ENCODE measurements around the gene TADA2B. TPM values are rescaled to one million over a fixed set of nuclear protein-coding genes. Genes with fewer than 3 reads are reported as not detected.
A peak's percentile ranks its signal among the peaks of the same experiment; 100 is the strongest.

The TADA2B gene
- total and polyA plus RNA-seq, 2 experiments from 2014 or later = 3.6 to 11.4 TPM

- no peak for DNase-seq (ENCODE audit: low spot score)
- peak overlapping the region; percentile 92 for H3K4me3 Mint-ChIP-seq
- Histone ChIP-seq H3K4me3 (peak overlapping the region; percentile 72), H3K36me3 (ENCODE audit: insufficient read depth) (peaks cover 8% of the 10 kb centered on the region; the same call in 1 of the 2 replicates), H3K9me2 (ENCODE audit: insufficient read depth) (no peaks in the 10 kb centered on the region), H3K4me2 (peak overlapping the region; percentile 89), H3K4me1 (ENCODE audit: insufficient read depth) (peaks cover 20% of the 10 kb centered on the region; the same call in 1 of the 2 replicates), H3K27ac (ENCODE audit: low read depth) (no peak overlapping the region), H4K20me1 (replicated peaks; ENCODE audit: insufficient read depth) (peaks cover 32% of the 10 kb centered on the region), H3K79me2 (replicated peaks; ENCODE audit: insufficient read depth) (peaks cover 41% of the 10 kb centered on the region), H3F3A (replicated peaks; ENCODE audit: low read depth) (no peaks in the 10 kb centered on the region), H2AFZ (peak overlapping the region; percentile 90), H3K27me3 (ENCODE audit: insufficient read depth) (peaks cover 21% of the 10 kb centered on the region)
- peak; percentile 69 for ATAC-seq
- TF ChIP-seq POLR2AphosphoS5 (IDR thresholded peaks at IDR 0.05; ENCODE audit: low read depth) = peak; percentile 73
- no peak for TF ChIP-seq CREB1 (CRISPR knock-in tag; IDR thresholded peaks at IDR 0.05; ENCODE audit: low read depth)
- no peak for TF ChIP-seq JUNB (IDR thresholded peaks at IDR 0.05; ENCODE audit: unreplicated experiment)
- no peak for TF ChIP-seq ZNF114 (CRISPR knock-in tag; IDR thresholded peaks at IDR 0.05)
- no peak for TF ChIP-seq EZH2 (IDR thresholded peaks at IDR 0.05; ENCODE audit: low read depth, unreplicated experiment)
- TF ChIP-seq, protein P1, sequence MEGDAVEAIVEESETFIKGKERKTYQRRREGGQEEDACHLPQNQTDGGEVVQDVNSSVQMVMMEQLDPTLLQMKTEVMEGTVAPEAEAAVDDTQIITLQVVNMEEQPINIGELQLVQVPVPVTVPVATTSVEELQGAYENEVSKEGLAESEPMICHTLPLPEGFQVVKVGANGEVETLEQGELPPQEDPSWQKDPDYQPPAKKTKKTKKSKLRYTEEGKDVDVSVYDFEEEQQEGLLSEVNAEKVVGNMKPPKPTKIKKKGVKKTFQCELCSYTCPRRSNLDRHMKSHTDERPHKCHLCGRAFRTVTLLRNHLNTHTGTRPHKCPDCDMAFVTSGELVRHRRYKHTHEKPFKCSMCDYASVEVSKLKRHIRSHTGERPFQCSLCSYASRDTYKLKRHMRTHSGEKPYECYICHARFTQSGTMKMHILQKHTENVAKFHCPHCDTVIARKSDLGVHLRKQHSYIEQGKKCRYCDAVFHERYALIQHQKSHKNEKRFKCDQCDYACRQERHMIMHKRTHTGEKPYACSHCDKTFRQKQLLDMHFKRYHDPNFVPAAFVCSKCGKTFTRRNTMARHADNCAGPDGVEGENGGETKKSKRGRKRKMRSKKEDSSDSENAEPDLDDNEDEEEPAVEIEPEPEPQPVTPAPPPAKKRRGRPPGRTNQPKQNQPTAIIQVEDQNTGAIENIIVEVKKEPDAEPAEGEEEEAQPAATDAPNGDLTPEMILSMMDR (conservative IDR thresholded peaks at IDR 0.05; ENCODE audit: low read depth in 2 of 2) = no peak
- TF ChIP-seq ZNF462 (CRISPR knock-in tag; IDR thresholded peaks at IDR 0.05) = no peak
- TF ChIP-seq ZNF331 (CRISPR knock-in tag; IDR thresholded peaks at IDR 0.05; ENCODE audit: low read depth) = no peak
- no peak for TF ChIP-seq ETS1 (IDR thresholded peaks at IDR 0.05)
- TF ChIP-seq, protein P2, sequence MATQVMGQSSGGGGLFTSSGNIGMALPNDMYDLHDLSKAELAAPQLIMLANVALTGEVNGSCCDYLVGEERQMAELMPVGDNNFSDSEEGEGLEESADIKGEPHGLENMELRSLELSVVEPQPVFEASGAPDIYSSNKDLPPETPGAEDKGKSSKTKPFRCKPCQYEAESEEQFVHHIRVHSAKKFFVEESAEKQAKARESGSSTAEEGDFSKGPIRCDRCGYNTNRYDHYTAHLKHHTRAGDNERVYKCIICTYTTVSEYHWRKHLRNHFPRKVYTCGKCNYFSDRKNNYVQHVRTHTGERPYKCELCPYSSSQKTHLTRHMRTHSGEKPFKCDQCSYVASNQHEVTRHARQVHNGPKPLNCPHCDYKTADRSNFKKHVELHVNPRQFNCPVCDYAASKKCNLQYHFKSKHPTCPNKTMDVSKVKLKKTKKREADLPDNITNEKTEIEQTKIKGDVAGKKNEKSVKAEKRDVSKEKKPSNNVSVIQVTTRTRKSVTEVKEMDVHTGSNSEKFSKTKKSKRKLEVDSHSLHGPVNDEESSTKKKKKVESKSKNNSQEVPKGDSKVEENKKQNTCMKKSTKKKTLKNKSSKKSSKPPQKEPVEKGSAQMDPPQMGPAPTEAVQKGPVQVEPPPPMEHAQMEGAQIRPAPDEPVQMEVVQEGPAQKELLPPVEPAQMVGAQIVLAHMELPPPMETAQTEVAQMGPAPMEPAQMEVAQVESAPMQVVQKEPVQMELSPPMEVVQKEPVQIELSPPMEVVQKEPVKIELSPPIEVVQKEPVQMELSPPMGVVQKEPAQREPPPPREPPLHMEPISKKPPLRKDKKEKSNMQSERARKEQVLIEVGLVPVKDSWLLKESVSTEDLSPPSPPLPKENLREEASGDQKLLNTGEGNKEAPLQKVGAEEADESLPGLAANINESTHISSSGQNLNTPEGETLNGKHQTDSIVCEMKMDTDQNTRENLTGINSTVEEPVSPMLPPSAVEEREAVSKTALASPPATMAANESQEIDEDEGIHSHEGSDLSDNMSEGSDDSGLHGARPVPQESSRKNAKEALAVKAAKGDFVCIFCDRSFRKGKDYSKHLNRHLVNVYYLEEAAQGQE (IDR thresholded peaks at IDR 0.05; ENCODE audit: unreplicated experiment) = peak; percentile 9
- TF ChIP-seq NANOG (IDR thresholded peaks at IDR 0.05; ENCODE audit: borderline replicate concordance) = no peak
- TF ChIP-seq STAT1 (IDR thresholded peaks at IDR 0.05; ENCODE audit: unreplicated experiment) = no peak
- H3K4me1 Mint-ChIP-seq = peaks cover 20% of the 10 kb centered on the region
- peak overlapping the region; percentile 39; the same call in 1 of the 2 replicates for H3K27ac Mint-ChIP-seq
- peaks cover 15% of the 10 kb centered on the region for H3K27me3 Mint-ChIP-seq (ENCODE audit: insufficient read depth, low read depth, poor library complexity)
- no peaks in the 10 kb centered on the region; the same call in 2 of the 3 replicates for H3K9me3 Mint-ChIP-seq
- peaks cover 22% of the 10 kb centered on the region for H3K36me3 Mint-ChIP-seq (ENCODE audit: low read depth)
Observed at GRCh38 chr4:7068279-7068842, 25.2 kb downstream of the TADA2B start.

Measured in GM23338 (cell line).